ENCODE results near the gene EPN3.

- no peak for TF ChIP-seq HDGF (IDR thresholded peaks at IDR 0.05; ENCODE audit: borderline replicate concordance)
- TF ChIP-seq ARNT (IDR thresholded peaks at IDR 0.05) = no peak
- no peak for TF ChIP-seq FOXA1 (IDR thresholded peaks at IDR 0.05)
- no peak for TF ChIP-seq SP1 (IDR thresholded peaks at IDR 0.05)
Measured at GRCh38 chr17:50558581-50558940, 26.0 kb downstream of the EPN3 start.

Measured in HEK293T (cell line).